ENCODE measurements around the gene TBCD. TPM values are rescaled to one million over a fixed set of nuclear protein-coding genes. Genes with fewer than 3 reads are reported as not detected.

Gene TBCD
- total RNA-seq, 1 donor, result 39.5 TPM

DNA sequence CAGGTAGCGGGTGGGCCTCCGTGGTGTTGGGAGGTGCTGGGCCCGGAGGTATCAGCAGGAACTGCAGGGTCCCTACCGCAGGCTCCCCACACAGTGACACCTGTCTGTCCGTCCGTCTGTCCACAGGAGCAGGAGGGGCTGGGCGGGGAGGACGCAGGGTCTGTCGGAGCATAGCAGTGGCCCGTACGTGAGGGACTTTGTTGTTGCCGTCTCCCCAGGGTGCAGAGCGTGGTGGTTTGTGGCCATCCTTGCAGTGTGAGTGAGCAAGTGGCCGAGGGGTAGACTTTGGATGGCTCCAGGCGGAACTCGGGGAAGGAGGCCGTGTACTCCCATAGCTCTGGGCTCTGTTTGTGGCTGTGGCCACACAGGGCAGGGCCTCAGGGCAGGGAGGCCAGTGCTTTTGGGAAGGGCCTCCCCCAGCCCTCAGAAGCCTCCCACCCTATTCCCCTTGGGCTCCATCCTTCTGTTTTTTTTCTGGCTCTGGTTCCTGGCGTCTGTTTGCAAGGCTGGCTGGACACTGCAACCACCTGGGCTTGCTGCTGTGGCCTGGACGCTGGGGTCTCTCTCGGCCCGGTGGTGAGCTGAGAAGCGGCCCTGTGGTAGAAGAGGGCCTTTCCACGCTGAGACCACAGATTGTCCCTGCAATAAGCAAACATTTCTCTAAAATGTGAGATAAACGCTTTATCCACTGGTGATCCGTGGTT is 128.9 kb downstream of the TBCD start:
- DNase-seq (ENCODE audit: low read depth), result no peak
- TF ChIP-seq, protein P1, sequence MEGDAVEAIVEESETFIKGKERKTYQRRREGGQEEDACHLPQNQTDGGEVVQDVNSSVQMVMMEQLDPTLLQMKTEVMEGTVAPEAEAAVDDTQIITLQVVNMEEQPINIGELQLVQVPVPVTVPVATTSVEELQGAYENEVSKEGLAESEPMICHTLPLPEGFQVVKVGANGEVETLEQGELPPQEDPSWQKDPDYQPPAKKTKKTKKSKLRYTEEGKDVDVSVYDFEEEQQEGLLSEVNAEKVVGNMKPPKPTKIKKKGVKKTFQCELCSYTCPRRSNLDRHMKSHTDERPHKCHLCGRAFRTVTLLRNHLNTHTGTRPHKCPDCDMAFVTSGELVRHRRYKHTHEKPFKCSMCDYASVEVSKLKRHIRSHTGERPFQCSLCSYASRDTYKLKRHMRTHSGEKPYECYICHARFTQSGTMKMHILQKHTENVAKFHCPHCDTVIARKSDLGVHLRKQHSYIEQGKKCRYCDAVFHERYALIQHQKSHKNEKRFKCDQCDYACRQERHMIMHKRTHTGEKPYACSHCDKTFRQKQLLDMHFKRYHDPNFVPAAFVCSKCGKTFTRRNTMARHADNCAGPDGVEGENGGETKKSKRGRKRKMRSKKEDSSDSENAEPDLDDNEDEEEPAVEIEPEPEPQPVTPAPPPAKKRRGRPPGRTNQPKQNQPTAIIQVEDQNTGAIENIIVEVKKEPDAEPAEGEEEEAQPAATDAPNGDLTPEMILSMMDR (IDR thresholded peaks at IDR 0.05; ENCODE audit: insufficient read depth, low read length), result no peak

DNA sequence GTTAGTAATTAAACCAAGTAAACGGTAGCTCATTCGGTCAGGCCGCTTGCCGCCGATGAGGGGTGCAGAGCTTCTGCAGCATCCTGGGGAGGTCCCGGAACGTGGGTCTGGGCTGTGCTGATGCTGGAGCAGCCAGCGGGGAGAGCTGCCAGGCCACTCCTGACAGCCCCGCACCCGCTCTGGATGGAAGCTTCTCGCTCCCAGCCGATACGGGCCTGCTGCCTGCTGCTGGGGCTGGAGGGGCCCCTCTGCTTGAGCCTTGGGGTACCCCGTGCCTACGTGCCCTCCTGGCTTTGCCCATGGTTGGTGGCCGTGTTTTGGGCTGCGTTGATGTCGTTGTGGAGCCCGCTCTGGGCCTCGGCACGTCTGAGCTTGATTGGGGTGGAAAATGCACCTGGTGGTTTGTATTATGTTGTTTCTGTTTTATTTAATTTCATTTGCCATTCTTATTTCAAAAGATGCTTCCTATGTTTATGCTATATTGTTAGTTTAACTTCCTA is 129.5 kb downstream of the TBCD start:
- no peak for DNase-seq (ENCODE audit: low read depth)
- H3K4me3 ChIP-seq (ENCODE audit: low read depth, low read length), result no peak overlapping the region

More for the DNA sequence above, 128.9 kb downstream of the TBCD start:
- no peak overlapping the region for H3K4me3 ChIP-seq (ENCODE audit: low read depth, low read length)

DNA sequence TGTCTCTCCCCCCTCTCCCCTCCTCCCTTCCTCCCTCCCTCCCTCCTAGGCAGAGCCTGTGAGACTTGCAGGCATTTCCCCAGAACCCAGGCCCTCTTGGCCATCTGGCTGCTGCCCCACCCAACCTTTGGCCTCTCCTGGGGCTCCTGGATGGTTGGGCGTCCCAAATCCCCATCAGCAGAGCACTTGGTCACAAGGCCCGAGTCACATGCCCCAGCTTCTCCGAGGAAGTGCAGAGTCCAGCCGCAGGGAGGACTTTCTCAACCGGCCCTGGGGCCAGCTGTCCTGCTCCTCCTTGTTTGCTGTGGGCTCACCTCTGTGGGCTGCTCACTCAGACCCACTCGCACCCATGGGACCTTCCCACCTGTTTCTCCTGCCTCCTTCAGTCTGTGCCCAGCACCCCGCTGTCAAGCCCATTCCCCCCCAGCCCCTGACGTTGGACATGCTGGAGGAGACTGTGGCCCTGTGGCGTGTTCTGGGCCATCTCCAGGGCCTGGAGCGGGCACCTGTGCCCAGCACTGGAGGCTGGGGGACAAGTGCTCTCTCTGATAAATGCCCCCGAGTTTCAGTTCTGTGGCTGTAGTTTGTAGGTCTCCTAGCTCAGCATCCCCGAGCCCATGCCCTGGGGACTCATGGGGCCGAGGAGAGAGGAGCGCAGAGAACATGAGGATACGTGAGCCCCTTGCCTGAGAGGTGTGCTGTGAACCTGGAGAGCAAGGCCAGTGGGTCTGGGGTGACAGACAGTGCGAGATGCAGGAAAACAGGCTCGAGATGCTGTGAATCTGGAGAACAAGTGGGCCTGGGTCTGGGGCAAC is 130.2 kb downstream of the TBCD start:
- peak; percentile 45 for DNase-seq (ENCODE audit: low read depth)
- TF ChIP-seq, protein P1 (IDR thresholded peaks at IDR 0.05; ENCODE audit: insufficient read depth, low read length), result peak; percentile 0
- no peak overlapping the region for H3K4me3 ChIP-seq (ENCODE audit: low read depth, low read length)

More for the DNA sequence above, 129.5 kb downstream of the TBCD start:
- TF ChIP-seq, protein P1 (IDR thresholded peaks at IDR 0.05; ENCODE audit: insufficient read depth, low read length), result no peak

DNA sequence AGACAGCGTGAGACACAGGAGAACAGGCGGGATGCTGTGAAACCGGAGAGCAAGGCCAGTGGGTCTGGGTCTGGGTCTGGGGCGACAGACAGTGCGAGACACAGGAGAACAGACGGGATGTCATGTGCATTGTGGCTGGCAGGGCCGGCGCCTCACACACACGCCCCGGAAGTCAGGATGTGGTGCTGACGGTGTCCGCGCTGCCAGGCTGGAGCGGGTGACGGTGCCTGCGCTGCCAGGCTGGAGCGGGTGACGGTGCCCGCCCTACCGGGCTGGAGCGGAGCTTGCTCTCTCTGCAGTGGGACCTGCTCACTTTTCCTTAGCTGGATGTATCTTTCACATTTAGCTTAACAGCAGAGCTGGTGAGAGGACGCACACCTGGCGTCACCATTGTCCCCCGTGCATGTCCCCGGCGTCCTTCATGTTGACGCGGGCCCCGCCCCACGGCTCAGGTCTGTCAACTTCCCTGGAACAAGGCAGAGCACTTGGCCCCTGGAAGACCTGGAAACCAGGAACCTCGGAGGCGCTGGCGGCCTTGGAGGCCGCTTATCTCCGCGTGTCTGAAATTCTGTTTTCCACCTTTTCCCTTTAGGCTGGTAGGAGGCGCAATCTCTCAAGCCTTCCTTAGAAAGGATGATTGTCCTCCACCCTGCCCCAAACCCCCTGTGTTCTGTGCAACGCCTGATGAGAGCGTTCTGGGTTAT is 131.0 kb downstream of the TBCD start:
- TF ChIP-seq, protein P1 (IDR thresholded peaks at IDR 0.05; ENCODE audit: insufficient read depth, low read length), result no peak
- DNase-seq (ENCODE audit: low read depth), result no peak
- H3K4me3 ChIP-seq (ENCODE audit: low read depth, low read length), result no peak overlapping the region

DNA sequence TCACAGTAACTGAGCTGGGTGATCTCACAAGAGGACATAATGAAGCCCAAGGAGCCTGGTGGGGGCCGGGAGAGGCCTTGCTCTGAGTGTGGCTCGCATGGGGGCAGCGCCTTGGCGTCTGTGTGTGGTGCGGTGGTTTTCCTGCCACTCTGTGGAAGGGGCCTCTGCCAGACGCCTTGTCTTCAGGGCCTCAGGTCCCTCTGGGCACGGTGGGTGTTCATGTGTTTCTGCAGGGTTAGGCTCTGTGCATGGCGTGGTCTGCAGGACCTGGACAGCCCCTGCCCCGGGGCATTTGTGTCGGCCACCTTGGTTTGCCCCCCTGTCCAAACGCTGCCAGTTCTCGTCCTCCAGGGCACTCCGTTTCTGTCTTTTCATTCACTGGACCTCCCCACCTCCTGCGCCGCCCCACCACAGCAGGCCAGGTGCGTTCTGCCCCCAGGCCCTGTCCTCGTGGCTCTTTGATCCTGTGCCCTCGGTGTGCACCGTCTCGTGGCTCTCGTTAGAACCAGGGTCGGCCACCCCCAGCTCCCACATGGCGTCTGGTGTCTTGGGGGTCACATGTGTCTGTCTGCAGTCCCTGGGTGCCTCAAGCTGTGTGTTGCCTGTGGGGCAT is 131.7 kb downstream of the TBCD start:
- TF ChIP-seq, protein P1 (IDR thresholded peaks at IDR 0.05; ENCODE audit: insufficient read depth, low read length), result no peak
- DNase-seq (ENCODE audit: low read depth), result no peak
- H3K4me3 ChIP-seq (ENCODE audit: low read depth, low read length), result no peak overlapping the region

DNA sequence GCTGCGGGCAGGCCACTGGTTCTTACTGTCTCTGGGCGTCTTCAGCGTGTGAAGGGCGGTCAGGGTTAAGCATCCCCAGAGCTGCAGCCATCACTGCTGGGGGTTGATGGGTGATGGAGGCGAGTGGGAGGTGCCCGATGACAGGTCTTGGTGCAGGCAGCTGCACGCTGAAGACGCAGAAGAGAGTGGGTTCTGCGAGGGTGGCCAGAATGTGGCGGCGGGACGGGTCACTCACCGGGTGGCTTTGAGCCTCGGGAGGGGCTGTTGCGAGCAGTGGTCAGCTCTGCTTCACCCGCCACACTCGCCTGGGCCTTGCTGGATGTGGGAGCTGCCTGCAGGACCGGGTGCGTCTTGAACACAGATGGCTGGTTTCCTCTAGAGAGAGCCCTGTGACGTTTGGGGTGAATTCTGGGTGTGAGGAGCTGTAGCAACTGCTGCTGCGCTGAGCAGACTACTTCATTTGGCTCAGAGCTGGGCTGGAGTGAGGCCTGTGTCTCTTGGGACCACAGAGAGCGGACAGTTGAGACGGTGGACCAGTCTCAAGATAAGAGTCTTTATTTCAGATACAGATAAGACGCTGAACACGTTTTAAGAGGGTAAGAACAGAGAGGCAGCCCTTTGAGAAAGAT is 132.6 kb downstream of the TBCD start:
- TF ChIP-seq, protein P1 (IDR thresholded peaks at IDR 0.05; ENCODE audit: insufficient read depth, low read length), result no peak
- peak; percentile 36 for DNase-seq (ENCODE audit: low read depth)
- no peak overlapping the region for H3K4me3 ChIP-seq (ENCODE audit: low read depth, low read length)
